Activated CD4-positive, CD25-positive, alpha-beta regulatory T cell treated with anti-CD3 and anti-CD28 coated beads, Interleukin-2, amount 50 U/mL, for 72 hours (primary cell): ENCODE results near the gene LYPD5.
"Not testable (repeated sequence)": the region's sequence is repeated elsewhere in the genome, so short reads cannot be mapped to it uniquely, and the experiment has no call there.

Experiments used
- DNase-seq: peaks from one replicate; pipeline ENCODE4 v3.0.0; 2021

Gene LYPD5, protein sequence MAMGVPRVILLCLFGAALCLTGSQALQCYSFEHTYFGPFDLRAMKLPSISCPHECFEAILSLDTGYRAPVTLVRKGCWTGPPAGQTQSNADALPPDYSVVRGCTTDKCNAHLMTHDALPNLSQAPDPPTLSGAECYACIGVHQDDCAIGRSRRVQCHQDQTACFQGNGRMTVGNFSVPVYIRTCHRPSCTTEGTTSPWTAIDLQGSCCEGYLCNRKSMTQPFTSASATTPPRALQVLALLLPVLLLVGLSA

DNA sequence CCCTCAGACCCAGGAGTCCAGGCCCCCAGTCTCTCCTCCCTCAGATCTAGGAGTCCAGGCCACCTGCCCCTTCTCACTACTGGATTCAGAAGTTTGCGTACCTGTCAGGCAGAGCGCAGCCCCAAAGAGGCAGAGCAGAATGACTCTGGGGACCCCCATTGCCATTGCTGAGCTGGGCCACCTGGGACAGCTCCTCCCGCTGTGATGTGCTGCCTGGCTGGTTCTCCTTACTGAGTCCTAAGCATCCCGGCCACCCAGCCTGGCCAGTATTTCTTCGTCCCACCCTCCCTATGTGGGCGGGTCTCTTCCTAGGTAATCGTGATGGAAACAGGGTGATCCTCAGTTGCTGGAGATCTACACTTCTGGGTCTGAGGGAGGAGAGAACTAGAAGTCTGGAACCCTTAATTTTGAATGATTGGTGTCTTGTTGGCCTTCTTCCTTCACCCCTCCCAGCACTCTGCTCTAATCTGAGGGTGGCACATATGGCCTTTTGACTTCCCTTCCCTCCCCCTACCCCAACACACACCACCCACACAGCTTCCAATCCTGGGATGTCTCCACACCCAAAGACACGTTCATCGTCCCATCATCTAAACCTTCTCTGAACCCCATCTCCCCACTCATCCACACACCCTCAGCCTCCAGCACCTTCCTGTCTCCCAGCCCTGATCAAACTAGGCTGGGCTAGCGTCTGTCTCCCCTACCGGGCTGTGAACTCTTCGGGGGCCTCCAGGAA is at the start of gene LYPD5:
LYPD5 (minus strand) TSS at position 232 of the 736 bp plus-strand sequence; CDS start at position 165, 67 bp downstream.
- no peak for DNase-seq

DNA sequence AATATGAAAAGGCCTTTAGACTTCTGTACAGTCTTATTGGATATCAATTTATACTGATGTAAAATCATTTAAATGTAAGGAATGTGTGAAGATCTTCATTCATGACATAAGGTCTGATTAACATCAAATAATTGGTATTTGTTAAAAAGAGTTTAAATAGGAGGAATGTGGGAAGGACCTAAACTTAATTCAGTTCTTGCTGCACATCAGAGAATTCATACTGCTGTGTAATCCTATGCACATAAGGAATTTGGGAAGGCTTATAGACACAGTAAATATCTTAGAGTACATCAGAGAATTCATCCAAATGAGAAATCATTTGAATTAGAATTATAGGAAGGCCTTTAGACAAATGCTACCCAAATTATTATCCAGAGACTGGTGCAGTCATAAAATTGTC is 46.6 kb upstream of the LYPD5 start:
- no peak for DNase-seq

DNA sequence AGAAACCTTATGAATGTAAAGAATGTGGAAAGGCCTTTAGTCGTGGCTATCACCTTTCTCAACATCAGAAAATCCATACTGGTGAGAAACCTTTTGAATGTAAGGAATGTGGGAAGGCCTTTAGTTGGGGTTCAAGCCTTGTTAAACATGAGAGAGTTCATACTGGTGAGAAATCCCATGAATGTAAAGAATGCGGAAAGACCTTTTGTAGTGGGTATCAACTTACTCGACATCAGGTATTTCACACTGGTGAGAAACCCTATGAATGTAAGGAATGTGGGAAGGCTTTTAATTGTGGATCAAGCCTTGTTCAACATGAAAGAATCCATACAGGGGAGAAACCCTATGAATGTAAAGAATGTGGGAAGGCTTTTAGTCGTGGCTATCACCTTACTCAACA is 45.6 kb upstream of the LYPD5 start:
- DNase-seq, result no peak

DNA sequence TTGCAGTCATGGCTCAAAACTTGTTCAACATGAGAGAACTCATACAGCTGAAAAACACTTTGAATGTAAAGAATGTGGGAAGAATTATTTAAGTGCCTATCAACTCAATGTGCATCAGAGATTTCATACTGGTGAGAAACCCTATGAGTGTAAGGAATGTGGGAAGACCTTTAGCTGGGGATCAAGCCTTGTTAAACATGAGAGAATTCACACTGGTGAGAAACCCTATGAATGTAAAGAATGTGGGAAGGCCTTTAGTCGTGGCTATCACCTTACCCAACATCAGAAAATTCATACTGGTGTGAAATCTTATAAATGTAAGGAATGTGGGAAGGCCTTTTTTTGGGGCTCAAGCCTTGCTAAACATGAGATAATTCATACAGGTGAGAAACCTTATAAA is 45.0 kb upstream of the LYPD5 start:
- no peak for DNase-seq

DNA sequence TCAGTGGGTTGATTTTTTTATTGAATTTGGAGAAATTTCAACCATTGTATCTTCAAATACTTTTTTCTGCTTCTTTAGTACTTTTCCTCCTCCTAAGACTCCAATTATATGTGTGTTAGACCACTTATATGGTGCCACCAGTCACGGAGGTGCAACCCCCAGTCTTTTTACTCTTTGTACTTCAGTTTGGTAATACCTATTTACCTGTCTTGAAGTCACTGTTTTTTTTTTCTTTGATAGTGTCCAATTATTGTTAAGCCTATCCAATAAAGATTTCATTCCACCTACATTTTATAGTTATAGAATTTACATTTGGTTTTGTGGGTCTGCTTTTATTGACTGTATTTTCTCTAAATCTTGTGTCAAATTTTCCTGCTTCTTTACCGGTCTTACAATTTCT is 39.8 kb upstream of the LYPD5 start:
- DNase-seq, result no peak

DNA sequence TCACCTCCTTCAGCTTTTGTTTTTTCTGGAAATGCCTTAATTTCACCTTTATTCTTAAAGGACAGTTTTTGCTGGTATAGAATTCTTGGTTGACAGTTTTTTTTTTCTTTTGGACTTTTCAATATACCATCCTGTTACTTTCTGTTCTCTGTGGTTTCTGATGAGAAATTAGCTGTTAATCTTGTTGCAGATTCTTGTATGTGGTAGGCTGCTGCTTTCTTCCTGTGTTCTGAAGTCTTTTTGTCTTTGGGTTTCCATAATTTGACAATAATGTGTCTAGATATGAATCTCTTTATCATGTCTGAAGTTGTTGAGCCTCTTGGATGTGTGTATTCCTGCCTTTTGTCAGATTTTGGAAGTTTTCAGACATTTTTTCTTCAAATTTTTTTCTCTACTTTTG is 36.9 kb upstream of the LYPD5 start:
- no peak for DNase-seq

DNA sequence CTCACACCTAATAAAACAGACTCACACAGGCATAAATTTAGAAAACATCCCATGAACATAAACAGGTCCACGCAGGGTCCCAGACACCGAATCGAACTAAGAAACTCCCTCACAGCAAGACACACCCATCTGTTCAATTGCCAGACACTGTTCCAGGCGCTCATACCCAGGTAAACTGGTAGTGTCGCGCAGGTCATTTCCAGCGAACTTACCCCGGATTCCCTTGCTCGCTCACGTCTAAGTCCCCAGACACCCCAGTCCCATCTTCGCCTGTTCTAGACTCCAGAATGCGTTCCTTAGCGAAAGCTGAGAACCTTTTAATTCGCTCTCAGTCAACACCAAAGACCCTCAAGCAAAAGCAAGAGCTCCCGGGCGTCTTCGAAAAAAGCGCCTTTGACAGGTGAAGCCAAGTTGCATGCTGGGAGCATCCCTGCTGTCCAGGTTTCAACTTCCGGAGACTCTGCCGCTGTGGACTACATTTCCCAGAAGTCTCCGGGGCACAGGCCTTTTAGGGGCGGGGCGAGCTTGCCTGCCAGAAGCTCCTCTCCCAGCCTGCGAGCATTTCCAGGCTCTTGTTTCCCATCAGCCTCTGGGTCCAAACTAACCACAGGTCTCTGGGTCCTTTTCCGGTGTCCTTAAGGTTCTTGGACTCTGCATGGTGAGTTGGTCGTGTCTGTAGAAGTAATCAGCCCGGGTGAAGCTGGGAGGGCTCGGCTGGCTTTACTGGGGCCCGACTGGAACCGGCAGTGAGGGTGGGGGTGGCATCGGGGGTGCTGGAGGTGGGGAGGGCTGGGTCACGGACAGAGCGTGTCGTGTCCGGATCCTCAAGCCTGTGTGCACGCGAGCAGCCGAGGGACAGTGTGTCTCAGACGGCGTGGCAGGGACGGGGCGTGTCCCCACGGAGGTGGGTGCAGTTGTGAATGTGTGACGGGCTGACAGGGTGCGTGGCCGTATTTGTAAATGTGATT is 24.8 kb upstream of the LYPD5 start, which contains the start of gene ZNF283:
ZNF283 (plus strand) TSS at position 535 of the 968 bp plus-strand sequence. CDS start 6,184 bp downstream, outside the sequence.
- peak; percentile 83 for DNase-seq

DNA sequence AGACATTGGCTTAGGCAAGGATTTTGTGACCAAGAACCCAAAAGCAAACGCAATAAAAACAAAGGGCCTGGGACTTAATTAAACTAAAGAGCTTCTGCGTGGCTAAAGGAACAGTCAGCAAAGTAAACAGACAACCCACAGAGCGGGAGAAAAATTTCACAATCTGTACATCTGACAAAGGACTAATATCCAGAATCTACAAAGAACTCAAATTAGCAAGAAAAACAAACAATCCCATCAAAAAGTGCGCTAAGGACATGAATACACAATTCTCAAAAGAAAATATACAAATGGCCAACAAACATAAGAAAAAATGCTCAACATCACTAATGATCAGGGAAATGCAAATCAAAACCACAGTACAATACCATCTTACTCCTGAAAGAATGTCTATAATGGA is 22.3 kb upstream of the LYPD5 start:
- DNase-seq, result not testable (repeated sequence)

DNA sequence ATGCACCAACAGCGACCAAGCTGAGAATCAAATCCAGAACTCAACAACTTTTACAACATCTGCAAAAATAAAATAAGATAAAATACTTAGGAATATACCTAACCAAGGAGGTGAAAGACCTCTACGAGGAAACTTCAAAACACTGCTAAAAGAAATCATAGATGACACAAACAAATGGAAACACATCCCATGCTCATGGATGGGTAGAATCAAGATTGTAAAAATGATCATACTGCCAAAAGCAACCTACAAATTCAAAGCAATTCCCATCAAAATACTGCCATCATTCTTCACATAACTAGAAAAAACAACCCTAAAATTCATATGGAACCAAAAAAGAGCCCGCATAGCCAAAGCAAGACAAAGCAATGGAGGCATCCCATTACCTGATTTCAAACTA is 21.6 kb upstream of the LYPD5 start:
- DNase-seq, result not testable (repeated sequence)

DNA sequence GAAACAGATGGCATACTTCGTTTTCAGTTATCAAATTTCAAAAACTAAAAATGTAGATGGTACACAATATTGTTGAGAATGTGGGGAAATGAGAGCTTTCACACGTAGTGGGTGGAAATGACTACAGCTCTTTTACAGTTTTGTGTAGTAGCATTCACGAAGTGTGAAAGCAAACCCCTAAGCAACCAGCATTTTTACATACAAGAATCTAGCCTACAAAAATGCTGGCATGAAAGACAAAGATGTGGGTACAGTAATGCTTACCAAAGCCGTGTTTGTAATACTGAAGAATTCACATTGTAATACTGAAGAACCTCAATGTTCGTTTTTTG is 18.6 kb upstream of the LYPD5 start:
- no peak for DNase-seq

DNA sequence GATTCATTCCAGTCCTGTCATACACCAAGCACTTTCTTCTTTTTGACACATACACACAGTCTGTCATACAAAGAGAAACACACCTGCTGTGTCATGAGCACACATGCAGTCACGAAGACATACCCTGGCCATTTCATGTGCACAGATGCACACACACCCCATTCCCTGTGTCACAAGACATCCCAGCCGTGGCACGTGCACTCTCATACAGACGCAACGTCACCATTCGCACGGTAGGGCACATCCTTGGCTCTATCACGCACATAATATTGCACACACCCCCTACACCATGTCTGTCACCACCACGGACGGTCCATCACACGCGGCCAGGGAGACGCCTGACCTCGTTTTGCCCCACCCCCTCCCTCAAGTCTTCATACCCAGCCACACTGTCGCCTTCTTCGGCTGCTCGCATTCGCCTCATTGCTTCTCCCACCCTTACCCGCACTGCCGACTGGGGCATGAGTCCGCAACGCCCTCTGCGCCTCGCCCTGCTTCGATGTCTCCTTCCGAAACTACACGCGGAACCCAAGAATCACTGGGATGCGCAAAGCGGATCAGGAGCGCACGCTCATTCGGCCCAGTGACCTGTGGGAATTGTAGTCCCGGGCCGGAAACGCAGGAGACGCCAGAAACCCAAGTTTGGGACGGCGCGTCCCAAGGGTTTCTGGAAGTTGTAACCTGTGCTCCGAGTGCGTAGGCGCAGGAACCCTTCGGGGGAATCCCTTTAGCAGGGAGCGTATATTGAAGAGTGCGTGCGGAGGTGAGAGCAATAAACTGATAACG is 18.0 kb upstream of the LYPD5 start:
- DNase-seq, result peak; percentile 33

DNA sequence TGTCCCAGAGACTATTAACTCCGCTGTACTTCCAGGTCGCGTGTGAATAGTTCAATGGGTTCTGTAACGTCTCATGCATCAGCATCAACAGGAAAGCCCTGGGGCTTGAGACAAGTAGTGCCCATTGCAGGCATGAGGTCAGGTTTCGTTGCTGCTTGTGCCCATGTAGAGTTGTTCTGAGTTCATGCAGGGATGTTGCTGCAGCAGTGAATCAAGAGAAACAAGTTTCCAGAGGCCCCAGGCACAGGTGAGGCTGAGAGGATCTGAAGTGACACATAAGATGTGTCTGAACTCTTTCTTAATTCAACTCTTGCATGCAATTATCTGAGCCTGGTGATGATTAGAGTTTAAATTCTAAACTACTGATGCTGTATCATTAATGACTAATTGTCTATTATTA is 16.3 kb upstream of the LYPD5 start:
- DNase-seq, result no peak

DNA sequence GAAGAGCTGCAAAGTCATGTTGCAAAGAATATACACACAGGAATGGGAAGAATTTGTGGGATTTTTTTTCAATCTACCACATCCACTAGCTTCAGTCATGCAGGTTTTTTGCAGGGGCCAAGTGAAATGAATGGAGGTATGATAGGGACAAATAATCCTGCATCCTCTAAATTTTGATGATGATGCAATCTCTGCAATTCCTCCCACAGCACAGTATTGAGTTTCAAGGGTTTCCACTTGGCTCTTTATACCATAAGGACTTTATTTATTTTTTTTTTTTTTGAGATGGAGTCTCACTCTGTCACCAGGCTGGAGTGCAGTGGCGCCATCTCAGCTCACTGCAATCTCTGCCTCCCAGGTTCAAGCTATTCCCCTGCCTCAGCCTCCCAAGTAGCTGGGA is 15.2 kb upstream of the LYPD5 start:
- DNase-seq, result not testable (repeated sequence)

DNA sequence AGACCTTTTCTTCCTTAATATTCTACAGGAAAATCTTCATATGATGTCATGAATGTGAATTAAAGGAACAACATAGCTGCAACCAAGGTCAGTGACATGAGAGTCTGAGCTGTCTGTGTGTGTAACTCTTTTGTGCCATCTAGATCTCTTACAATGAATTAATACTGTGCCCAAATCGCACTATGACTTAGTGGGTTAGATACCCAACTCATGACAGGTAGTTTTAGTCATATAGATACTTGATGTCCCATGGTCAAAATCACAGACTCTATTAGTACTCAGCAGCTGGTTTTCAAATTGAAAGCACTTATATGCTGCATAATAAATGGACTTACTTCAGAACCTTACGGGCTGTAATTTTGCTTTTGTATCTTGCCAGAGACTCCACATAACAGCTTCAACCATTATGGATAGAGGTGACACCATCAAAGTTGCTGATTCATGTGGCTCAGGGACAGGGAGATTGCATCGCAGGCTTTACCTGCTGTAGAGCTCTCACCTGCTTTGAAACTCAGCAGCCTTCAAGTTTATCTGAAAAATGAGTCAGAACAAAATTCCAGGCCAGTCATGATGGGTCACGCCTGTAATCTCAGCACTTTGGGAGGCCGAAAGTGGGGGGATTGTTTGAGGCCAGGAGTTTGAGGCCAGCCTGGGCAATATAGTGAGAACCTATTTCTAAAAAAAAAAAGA is 12.6 kb upstream of the LYPD5 start:
- DNase-seq, result no peak

DNA sequence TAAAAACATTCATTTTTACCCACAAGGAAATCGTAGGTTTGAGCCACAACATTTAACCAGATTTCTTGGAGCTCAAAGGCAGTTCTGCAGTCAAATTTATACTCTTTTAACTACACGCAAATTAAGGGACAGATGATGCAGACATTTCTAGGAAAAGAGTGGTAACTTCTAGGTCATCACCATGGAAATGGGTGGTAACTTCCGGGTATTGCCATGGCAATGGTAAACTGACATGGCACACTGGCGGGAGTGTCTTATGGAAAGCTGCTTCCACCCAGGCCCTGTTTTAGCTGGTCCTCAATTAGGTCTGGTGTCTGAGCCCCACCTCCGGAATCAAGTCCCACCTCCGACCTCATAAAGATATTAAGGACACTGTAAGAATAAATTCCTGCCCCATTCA is 10.4 kb upstream of the LYPD5 start:
- DNase-seq, result no peak

DNA sequence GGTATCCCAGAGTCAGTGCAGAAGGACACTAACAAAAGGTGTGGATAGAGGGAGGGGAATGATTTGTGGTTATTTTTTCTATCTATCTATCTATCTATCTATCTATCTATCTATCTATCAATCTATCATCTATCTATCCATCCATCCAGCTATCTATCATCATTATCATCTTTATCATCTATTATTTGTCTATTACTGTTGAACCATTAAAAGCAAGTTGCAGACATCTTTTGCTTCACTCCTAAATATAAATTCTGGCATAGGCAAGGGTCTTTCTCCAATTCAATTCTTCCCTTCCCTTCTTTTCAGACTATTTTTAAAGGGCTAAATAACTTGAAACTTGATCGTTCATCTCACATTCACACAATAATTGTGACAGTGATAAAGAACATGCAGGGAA is 10.0 kb upstream of the LYPD5 start:
- DNase-seq, result no peak

DNA sequence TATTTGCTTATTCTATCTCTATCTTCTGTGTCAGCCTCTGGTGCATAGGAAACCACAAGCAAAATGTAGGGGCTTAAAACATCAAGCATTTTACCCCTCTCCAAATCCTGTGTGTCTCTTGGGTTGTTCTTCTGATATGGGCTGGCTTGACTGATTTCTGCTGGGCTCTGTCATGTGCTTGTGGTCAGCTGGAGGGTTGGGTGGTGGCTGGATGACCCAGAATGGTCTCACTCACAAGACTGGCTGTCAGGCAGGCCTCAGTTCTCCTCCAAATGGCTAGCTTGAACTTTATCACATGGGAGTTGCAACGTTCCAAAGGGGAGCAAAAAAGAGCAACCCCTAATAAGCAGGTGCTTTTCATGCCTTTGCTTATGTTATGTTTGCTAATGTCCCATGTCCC is 9.6 kb upstream of the LYPD5 start:
- no peak for DNase-seq

DNA sequence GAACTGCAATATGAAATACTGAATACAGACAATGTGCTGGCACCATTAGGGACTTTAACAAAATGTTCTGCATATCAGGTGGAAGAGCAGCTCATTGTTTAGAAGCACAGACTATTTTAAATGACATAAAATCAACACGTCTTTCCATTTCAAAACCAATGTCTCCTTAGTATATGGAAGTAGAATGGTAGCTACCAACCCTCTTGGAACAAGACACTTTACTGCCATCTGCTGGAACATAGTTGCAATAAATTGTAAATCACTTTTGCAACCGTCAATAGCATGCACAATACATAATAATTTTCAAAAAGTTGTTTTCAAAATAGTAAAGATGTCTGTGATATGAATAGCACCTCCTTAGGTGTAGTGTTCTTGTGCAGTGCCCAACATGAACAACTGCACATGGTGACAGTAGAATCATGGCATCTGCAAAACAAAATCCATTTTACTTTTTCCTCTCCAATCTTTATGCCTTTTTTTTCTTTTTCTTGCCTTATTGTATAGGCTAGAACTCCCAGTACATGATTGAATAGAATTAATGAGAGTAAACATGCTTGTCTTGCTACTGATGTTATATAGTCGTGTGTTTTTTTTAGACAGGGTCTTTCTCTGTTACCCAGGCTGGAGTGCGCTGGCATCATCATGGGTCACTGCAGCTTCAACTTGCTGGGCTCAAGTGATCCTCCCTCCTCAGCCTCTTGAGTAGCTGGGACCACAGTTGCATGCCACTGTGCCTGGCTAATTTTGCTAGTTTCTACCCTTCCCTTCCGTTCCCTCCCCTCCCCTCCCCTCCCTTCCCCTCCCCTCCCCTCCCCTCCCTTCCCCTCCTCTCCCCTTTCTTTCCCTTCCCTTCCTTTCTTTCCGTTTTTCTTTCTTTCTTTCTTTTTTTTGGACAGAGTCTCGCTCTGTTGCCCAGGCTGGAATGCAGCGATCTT is 7.8 kb upstream of the LYPD5 start:
- no peak for DNase-seq

DNA sequence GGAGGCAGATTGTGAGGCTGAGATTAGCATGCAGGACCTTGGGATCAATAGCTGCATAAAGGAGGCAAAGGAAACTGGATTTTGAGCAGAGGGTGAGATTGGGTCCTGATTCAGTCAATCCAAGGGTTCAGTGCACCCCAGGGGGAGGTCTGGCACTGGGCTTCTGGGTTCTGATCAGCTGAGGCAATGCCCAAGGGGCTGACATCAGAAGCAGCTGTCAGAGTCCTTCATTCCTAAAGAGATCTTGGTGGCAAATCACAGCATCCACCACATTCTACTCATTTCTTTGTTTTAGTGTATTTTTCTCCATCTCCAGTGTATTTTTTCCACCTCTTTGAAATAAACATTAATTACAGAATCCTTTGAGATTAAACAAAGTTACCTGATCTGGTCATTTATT is 5.4 kb upstream of the LYPD5 start:
- no peak for DNase-seq

DNA sequence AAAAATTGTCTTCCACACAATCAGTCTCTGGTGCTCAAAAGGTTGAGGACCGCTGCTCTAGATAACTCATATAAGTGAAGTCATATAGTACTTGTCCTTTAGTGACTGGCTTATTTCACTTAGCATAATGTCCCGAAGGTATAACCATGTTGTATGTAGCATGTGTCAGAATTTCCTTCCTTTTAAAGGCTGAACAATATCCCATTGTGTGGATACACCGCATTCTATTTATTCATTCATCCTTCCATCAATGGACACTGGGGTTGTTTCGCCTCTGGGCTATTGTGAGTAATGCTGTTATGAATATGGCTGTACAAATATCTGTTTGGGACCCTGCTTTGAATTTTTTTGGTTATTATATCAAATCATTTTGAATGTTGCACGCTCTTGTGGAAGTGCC is 4.6 kb upstream of the LYPD5 start:
- DNase-seq, result no peak

DNA sequence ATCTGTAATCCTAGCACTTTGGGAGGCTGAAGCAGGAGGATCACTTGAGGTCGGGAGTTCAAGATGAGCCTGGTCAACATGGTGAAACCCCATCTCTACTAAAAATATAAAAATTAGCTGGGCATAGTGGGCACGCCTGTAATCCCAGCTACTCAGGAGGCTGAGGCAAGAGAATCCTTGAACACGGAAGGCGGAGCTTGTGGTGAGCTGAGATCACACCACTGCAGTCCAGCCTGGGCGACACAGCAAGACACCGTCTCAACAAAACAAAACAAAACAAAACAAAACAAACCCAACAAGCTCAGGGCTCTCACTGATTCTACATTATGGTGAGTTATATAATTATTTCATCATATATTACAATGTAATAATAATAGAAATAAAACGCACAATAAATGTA is 4.2 kb upstream of the LYPD5 start:
- not testable (repeated sequence) for DNase-seq
